ENCODE results near the gene BEND3. TPM values are rescaled to one million over a fixed set of nuclear protein-coding genes. Genes with fewer than 3 reads are reported as not detected.
"Not testable (repeated sequence)": the region's sequence is repeated elsewhere in the genome, so short reads cannot be mapped to it uniquely, and the experiment has no call there.

The BEND3 gene
- total RNA-seq, 1 experiment from 2014 or later = 2.6 TPM

GRCh38 chr6:107101686-107102413, 13.5 kb downstream of the BEND3 start:
- in situ Hi-C loops (cut with HindIII; ENCODE audit: low pct_unique_long_range_greater_than_20kb, low sequenced_read_pairs) = no loop called here
- no peak for DNase-seq (ENCODE audit: low read depth)

- in situ Hi-C loops (cut with HindIII; ENCODE audit: low pct_unique_long_range_greater_than_20kb, low sequenced_read_pairs) = no loop called here
- no peak for DNase-seq (ENCODE audit: low read depth)
Measured at GRCh38 chr6:107101211-107101610, 14.1 kb downstream of the BEND3 start.

GRCh38 chr6:107098436-107099307, 16.6 kb downstream of the BEND3 start:
- DNase-seq (ENCODE audit: low read depth) = no peak
- in situ Hi-C loops (cut with HindIII; ENCODE audit: low pct_unique_long_range_greater_than_20kb, low sequenced_read_pairs) = no loop called here

GRCh38 chr6:107084459-107084858, 30.9 kb downstream of the BEND3 start:
- in situ Hi-C loops (cut with HindIII; ENCODE audit: low pct_unique_long_range_greater_than_20kb, low sequenced_read_pairs); DNase-seq (ENCODE audit: low read depth): not testable (repeated sequence)

- no peak for DNase-seq (ENCODE audit: low read depth)
- in situ Hi-C loops (cut with HindIII; ENCODE audit: low pct_unique_long_range_greater_than_20kb, low sequenced_read_pairs) = no loop called here
Measured at GRCh38 chr6:107083921-107084320, 31.4 kb downstream of the BEND3 start.

GRCh38 chr6:107083047-107083768, 32.1 kb downstream of the BEND3 start:
- in situ Hi-C loops (cut with HindIII; ENCODE audit: low pct_unique_long_range_greater_than_20kb, low sequenced_read_pairs) = no loop called here
- no peak for DNase-seq (ENCODE audit: low read depth)

- in situ Hi-C loops (cut with HindIII; ENCODE audit: low pct_unique_long_range_greater_than_20kb, low sequenced_read_pairs) = no loop called here
- DNase-seq (ENCODE audit: low read depth) = no peak
Measured at GRCh38 chr6:107082045-107082444, 33.3 kb downstream of the BEND3 start.

- DNase-seq (ENCODE audit: low read depth) = no peak
- in situ Hi-C loops (cut with HindIII; ENCODE audit: low pct_unique_long_range_greater_than_20kb, low sequenced_read_pairs) = no loop called here
Measured at GRCh38 chr6:107080036-107080435, 35.3 kb downstream of the BEND3 start.

- in situ Hi-C loops (cut with HindIII; ENCODE audit: low pct_unique_long_range_greater_than_20kb, low sequenced_read_pairs) = no loop called here
- no peak for DNase-seq (ENCODE audit: low read depth)
Measured at GRCh38 chr6:107079429-107079828, 35.9 kb downstream of the BEND3 start.

GRCh38 chr6:107077710-107078109, 37.6 kb downstream of the BEND3 start:
- in situ Hi-C loops (cut with HindIII; ENCODE audit: low pct_unique_long_range_greater_than_20kb, low sequenced_read_pairs) = no loop called here
- no peak for DNase-seq (ENCODE audit: low read depth)

- in situ Hi-C loops (cut with HindIII; ENCODE audit: low pct_unique_long_range_greater_than_20kb, low sequenced_read_pairs) = no loop called here
- no peak for DNase-seq (ENCODE audit: low read depth)
Measured at GRCh38 chr6:107075951-107076381, 39.3 kb downstream of the BEND3 start.

GRCh38 chr6:107070686-107071085, 44.6 kb downstream of the BEND3 start:
- DNase-seq (ENCODE audit: low read depth) = no peak
- in situ Hi-C loops (cut with HindIII; ENCODE audit: low pct_unique_long_range_greater_than_20kb, low sequenced_read_pairs) = no loop called here

- in situ Hi-C loops (cut with HindIII; ENCODE audit: low pct_unique_long_range_greater_than_20kb, low sequenced_read_pairs) = no loop called here
- DNase-seq (ENCODE audit: low read depth) = no peak
Measured at GRCh38 chr6:107069631-107070548, 45.4 kb downstream of the BEND3 start.

- no peak for DNase-seq (ENCODE audit: low read depth)
- in situ Hi-C loops (cut with HindIII; ENCODE audit: low pct_unique_long_range_greater_than_20kb, low sequenced_read_pairs) = no loop called here
Measured at GRCh38 chr6:107068691-107069630, 46.4 kb downstream of the BEND3 start.

- in situ Hi-C loops (cut with HindIII; ENCODE audit: low pct_unique_long_range_greater_than_20kb, low sequenced_read_pairs) = no loop called here
- no peak for DNase-seq (ENCODE audit: low read depth)
Measured at GRCh38 chr6:107066697-107067659, 48.3 kb downstream of the BEND3 start.

GRCh38 chr6:107064579-107065065, 50.7 kb downstream of the BEND3 start:
- DNase-seq (ENCODE audit: low read depth) = peak; percentile 77
- in situ Hi-C loops (cut with HindIII; ENCODE audit: low pct_unique_long_range_greater_than_20kb, low sequenced_read_pairs) = no loop called here
